Left lung (tissue), 10 donors: Measurements from ENCODE around the gene HOXC6. TPM values are rescaled to one million over a fixed set of nuclear protein-coding genes. Genes with fewer than 3 reads are reported as not detected.
A peak's percentile ranks its signal among the peaks of the same experiment; 100 is the strongest.
"Not testable (repeated sequence)": the region's sequence is repeated elsewhere in the genome, so short reads cannot be mapped to it uniquely, and the experiment has no call there.

Experiments
- ATAC-seq: fragments of 200-7000 bp; cut with Tn5 transposase; one replicate; pipeline ENCODE4 v1.9.1; 2020; ENCODE audit warnings: moderate library complexity
- DNase-seq, 4 donors: peaks; one replicate each; pipeline ENCODE4 v3.0.0-alpha.2; 2013 to 2020
- H3K27ac ChIP-seq, 2 donors: fragments of 200-600 bp; sonication (generic) in 1 of 2; one replicate each; pipeline versions ENCODE4 v1.5.0 to v1.8.0; 2020 to 2021
- H3K27me3 ChIP-seq, 2 donors: fragments of 200-600 bp; sonication (generic) in 1 of 2; one replicate each; pipeline versions ENCODE4 v1.5.0 to v1.8.0; 2020 to 2021
- H3K36me3 ChIP-seq, 2 donors: fragments of 200-600 bp; sonication (generic) in 1 of 2; one replicate each; pipeline versions ENCODE4 v1.5.0 to v1.8.0; 2020 to 2021
- H3K4me1 ChIP-seq, 2 donors: fragments of 200-600 bp; one replicate each; pipeline ENCODE4 v1.8.0; 2021
- H3K4me3 ChIP-seq, 2 donors: fragments of 200-600 bp; sonication (generic) in 1 of 2; one replicate each; pipeline versions ENCODE4 v1.5.0 to v1.8.0; 2020 to 2021; ENCODE audit warnings: mild to moderate bottlenecking in 1 of 2
- H3K9me3 ChIP-seq, 2 donors: fragments of 200-600 bp; sonication (generic) in 1 of 2; one replicate each; pipeline versions ENCODE4 v1.5.0 to v1.8.0; 2020 to 2021
- CTCF ChIP-seq, 2 donors: fragments of 200-600 bp; sonication (generic) in 1 of 2; IDR thresholded peaks; one replicate each; pipeline versions ENCODE4 v1.5.0 to v1.8.0; 2021; ENCODE audit warnings: antibody characterized with exemption in 2 of 2
- intact Hi-C, 2 donors: fragments of 100-400 bp; cut with DNase I; formaldehyde crosslinking; loops; one replicate each; pipeline versions ENCODE4 v1.11.2 to v1.14.2; 2022
- polyA plus RNA-seq, 6 donors: library from polyadenylated mRNA; unstranded; fragments of 120-200 nt; gene quantifications; one replicate each; pipeline ENCODE4 v1.2.1, GENCODE V29; 2013; ENCODE audit not compliant: insufficient read length in 6 of 6
- total RNA-seq, 2 donors: library from RNA; stranded (reverse); fragmentation: NEBNext Ultra II Directional; extraction: Animal tissue kit (Norgen Biotek cat#: 25700); gene quantifications; one replicate each; pipeline ENCODE4 v1.2.1, GENCODE V29; 2021
- donor health status: DM: no; HTN: yes; CAD: no.
- donor health status: DM: no; HTN: no; CAD: no.

HOXC6 gene
- total and polyA plus RNA-seq, 8 donors: 0.93 to 3.2 (median 2.1) TPM

- intact Hi-C loops: no loop called here
- H3K27ac ChIP-seq: no peak overlapping the region
- ATAC-seq (no peak), DNase-seq (no peak)
- H3K4me3 ChIP-seq: no peak overlapping the region
- no peaks in the 10 kb centered on the region for H3K9me3 ChIP-seq
- TF ChIP-seq CTCF (IDR thresholded peaks at IDR 0.05): no peak
- H3K36me3 ChIP-seq: no peaks in the 10 kb centered on the region
- H3K27me3 ChIP-seq: peaks cover 54 to 98% of the 10 kb centered on the region in 2 donors
- H3K4me1 ChIP-seq: no peaks in the 10 kb centered on the region
Observed at GRCh38 chr12:54041097-54041690, 13.0 kb downstream of the HOXC6 start.

- H3K4me3 ChIP-seq, intact Hi-C loops, H3K4me1 ChIP-seq, H3K27ac ChIP-seq, DNase-seq, ATAC-seq, H3K36me3 ChIP-seq, H3K9me3 ChIP-seq: not testable (repeated sequence)
- peaks cover 55 to 98% of the 10 kb centered on the region in 2 donors for H3K27me3 ChIP-seq
Observed at GRCh38 chr12:54042033-54042432, 13.8 kb downstream of the HOXC6 start.

- intact Hi-C loops: no loop called here
- H3K27ac ChIP-seq: no peak overlapping the region
- ATAC-seq (no peak), DNase-seq (peak in 1 of 4 donors; percentile 55)
- H3K4me1 ChIP-seq: no peaks in the 10 kb centered on the region
- H3K4me3 ChIP-seq: no peak overlapping the region
- no peaks in the 10 kb centered on the region for H3K36me3 ChIP-seq
- H3K27me3 ChIP-seq: peaks cover 62 to 98% of the 10 kb centered on the region in 2 donors
- no peak for TF ChIP-seq CTCF (IDR thresholded peaks at IDR 0.05)
- no peaks in the 10 kb centered on the region for H3K9me3 ChIP-seq
Observed at GRCh38 chr12:54042970-54043853, 15.0 kb downstream of the HOXC6 start.

GRCh38 chr12:54044425-54045103 is 16.3 kb downstream of the HOXC6 start:
- ATAC-seq (no peak), DNase-seq (no peak)
- H3K9me3 ChIP-seq: no peaks in the 10 kb centered on the region
- no peak overlapping the region for H3K4me3 ChIP-seq
- H3K27me3 ChIP-seq: peaks cover 65 to 98% of the 10 kb centered on the region in 2 donors
- H3K27ac ChIP-seq: no peak overlapping the region
- intact Hi-C loops: no loop called here
- H3K4me1 ChIP-seq: no peaks in the 10 kb centered on the region
- no peaks in the 10 kb centered on the region for H3K36me3 ChIP-seq
- TF ChIP-seq CTCF (IDR thresholded peaks at IDR 0.05): no peak

GRCh38 chr12:54045401-54045800 is 17.2 kb downstream of the HOXC6 start:
- Histone ChIP-seq H3K4me3 (no peak overlapping the region), H3K27ac (no peak overlapping the region), H3K9me3 (no peaks in the 10 kb centered on the region), H3K36me3 (no peaks in the 10 kb centered on the region), H3K27me3 (peaks cover 65 to 98% of the 10 kb centered on the region in 2 donors), H3K4me1 (no peaks in the 10 kb centered on the region)
- intact Hi-C loops: no loop called here
- DNase-seq: no peak
- no peak for TF ChIP-seq CTCF (IDR thresholded peaks at IDR 0.05)
- ATAC-seq: no peak
